Astrocyte of the spinal cord (primary cell): ENCODE measurements around the gene CTPS1.

Source experiments
- DNase-seq: peaks from one replicate; pipeline ENCODE4 v3.0.0; 2011; ENCODE audit warnings: low read depth, low spot score
- H3K4me3 ChIP-seq: 2 replicates; pipeline ENCODE4 v1.5.1; 2011; ENCODE audit warnings: low read depth, mild to moderate bottlenecking, low read length, moderate library complexity
- in situ Hi-C: cut with HindIII; loops from 2 replicates; pipeline ENCODE4 v1.10.0; 2017; ENCODE audit warnings: low sequenced_read_pairs
- TF ChIP-seq, protein P1 (sequence below): IDR thresholded peaks from 2 replicates; pipeline ENCODE4 v1.5.1; 2012; ENCODE audit warnings: low read depth, mild to moderate bottlenecking, low read length, inconsistent platforms

CTPS1 gene

DNA sequence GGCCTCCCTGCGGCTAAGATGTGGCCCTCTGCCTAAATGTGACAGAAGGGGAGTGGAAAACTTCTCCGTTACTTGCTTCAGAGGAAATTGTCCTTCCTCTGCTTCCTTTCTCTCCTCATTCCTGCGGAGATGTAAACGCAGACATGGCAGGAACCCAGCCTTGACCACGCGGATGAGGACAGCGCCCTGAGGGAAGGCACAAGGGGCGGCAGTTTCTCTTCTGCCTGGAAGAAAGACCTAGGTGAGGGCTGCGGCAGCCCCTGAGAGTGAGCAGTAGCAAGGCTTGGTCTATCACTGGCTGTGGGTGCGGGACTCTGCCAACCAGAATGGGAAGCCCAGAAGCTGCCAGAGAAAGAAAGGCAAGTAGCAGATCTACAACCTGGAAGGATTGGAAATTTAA lies 14.0 kb upstream of the CTPS1 start:
- TF ChIP-seq, protein P1, sequence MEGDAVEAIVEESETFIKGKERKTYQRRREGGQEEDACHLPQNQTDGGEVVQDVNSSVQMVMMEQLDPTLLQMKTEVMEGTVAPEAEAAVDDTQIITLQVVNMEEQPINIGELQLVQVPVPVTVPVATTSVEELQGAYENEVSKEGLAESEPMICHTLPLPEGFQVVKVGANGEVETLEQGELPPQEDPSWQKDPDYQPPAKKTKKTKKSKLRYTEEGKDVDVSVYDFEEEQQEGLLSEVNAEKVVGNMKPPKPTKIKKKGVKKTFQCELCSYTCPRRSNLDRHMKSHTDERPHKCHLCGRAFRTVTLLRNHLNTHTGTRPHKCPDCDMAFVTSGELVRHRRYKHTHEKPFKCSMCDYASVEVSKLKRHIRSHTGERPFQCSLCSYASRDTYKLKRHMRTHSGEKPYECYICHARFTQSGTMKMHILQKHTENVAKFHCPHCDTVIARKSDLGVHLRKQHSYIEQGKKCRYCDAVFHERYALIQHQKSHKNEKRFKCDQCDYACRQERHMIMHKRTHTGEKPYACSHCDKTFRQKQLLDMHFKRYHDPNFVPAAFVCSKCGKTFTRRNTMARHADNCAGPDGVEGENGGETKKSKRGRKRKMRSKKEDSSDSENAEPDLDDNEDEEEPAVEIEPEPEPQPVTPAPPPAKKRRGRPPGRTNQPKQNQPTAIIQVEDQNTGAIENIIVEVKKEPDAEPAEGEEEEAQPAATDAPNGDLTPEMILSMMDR = no peak
- no peak for DNase-seq
- in situ Hi-C loops = no loop called here
- H3K4me3 ChIP-seq = no peak overlapping the region

DNA sequence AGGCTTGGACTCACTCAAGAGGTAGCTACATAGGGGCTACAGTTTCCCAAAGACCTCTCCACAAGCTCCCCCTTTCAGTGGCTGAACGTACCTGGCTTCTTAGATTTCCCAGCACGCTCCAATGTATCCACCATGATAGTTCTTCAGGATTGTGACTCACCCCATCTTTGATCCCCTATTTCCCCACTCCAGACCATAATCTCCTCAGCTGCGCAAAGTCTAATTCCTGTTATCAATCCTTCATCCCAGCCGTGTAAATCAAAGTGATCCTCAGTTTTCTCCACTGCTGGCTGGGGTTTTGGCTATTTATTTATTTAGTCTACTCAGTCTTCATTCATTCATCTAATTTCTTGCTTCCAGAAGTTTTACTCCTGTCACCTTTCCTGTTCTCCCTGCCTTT lies 13.1 kb upstream of the CTPS1 start:
- in situ Hi-C loops = no loop called here
- TF ChIP-seq, protein P1 = no peak

DNA sequence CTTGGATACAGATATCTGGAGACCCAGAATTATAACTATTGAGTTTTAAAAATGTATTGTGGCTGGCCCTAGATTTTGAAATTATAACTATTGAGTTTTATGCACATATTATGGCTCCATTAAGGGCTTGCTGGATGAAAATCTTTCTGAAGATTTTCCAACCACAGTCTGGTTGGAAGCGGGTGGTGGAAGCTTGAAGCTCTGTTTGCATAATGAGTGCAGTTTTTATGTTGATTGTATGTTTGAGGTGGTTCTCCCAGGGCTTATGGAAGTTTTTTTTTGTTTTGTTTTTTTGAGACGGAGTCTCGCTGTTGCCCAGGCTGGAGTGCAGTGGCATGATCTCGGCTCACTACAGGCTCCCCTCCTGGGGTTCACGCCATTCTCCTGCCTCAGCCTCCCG lies 10.1 kb upstream of the CTPS1 start:
- TF ChIP-seq, protein P1 = no peak
- H3K4me3 ChIP-seq = no peak overlapping the region
- DNase-seq = no peak
- in situ Hi-C loops = no loop called here

More for the DNA sequence above, 13.1 kb upstream of the CTPS1 start:
- no peak overlapping the region for H3K4me3 ChIP-seq
- DNase-seq = no peak

DNA sequence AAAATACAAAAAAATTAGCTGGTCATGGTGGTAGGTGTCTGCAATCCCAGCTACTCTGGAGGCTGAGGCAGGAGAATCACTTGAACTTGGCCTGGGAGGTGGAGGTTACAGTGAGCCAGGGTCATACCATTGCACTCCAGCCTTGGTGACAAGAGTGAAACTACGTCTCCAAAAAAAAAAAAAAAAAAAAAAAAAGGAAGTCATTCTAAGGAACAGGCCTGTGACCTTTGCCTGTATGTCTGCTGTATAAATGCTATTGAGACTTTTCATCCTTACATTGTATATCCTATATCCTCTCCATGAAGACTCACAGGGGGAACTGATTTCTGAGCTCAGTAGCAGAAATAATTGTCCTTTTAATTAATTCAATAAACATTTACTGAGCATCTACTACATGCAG lies 7.5 kb upstream of the CTPS1 start:
- TF ChIP-seq, protein P1 = no peak
- H3K4me3 ChIP-seq = no peak overlapping the region
- in situ Hi-C loops = no loop called here
- DNase-seq = no peak

DNA sequence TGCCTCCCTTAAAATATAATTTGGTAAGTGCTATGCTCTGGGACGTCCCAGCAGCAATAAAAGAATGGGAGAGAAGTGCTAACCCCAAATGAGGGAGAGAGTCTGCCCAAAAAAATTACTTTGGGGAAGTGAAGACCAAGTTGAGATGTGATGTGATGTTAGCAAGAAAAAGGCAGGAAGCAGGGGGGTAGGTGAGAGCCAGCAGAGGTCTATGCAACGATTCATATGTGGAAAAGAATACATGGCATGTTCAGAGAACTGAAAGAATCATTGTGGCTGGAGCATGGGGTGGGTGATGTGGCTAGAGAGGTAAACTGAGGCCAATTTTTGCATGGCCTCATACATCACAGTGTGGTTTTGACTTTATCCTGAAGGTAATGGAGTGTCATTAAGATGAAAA lies 5.6 kb upstream of the CTPS1 start:
- no peak overlapping the region for H3K4me3 ChIP-seq
- TF ChIP-seq, protein P1 = no peak
- in situ Hi-C loops = no loop called here
- DNase-seq = no peak

DNA sequence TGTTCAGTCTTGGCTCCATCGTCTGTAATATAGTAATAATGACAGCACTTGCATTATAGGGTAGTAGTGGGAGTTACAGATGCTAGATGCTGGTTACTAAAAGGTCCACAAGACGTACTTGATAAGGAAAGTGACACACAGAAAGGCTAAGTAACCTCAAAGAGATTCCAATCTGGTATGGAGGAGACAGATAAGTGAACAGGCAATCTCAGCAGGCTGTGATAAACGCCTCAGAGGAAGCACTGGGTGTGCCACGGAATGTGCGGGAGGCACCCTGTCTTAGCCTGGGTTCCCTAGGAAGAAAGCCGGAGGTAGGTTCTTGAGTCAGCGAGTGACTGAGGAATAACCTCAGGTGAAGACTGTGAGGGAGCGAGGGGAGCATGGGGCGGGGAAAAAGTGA lies 4.6 kb upstream of the CTPS1 start:
- TF ChIP-seq, protein P1 = no peak
- H3K4me3 ChIP-seq = no peak overlapping the region
- in situ Hi-C loops = no loop called here
- no peak for DNase-seq
